H9 (cell line): ENCODE measurements around the gene TMEM184B. TPM values are rescaled to one million over a fixed set of nuclear protein-coding genes. Genes with fewer than 3 reads are reported as not detected.

Experiments
- DNase-seq: peaks from one replicate; pipeline ENCODE4 v3.0.0-alpha.2; 2017
- H2AFZ ChIP-seq: one replicate; pipeline ENCODE4 v1.6.1; 2013; ENCODE audit warnings: mild to moderate bottlenecking, low read length, control low read depth, moderate library complexity
- H2AK5ac ChIP-seq: 2 replicates; pipeline ENCODE4 v1.6.1; 2013; ENCODE audit warnings: low read length, control low read depth, mixed read lengths; ENCODE audit not compliant: insufficient read length
- H2BK120ac ChIP-seq: one replicate; pipeline ENCODE4 v1.6.1; 2013; ENCODE audit warnings: low read depth, mild to moderate bottlenecking, low read length, control low read depth, inconsistent platforms; ENCODE audit not compliant: poor library complexity, severe bottlenecking
- H2BK12ac ChIP-seq: 2 replicates; pipeline ENCODE4 v1.6.1; 2013; ENCODE audit warnings: low read length, control low read depth, mixed read lengths, low read depth; ENCODE audit not compliant: insufficient read length
- H2BK15ac ChIP-seq: 2 replicates; pipeline ENCODE4 v1.6.1; 2013; ENCODE audit warnings: low read depth, low read length, control low read depth
- H2BK20ac ChIP-seq: one replicate; pipeline ENCODE4 v1.6.1; 2013; ENCODE audit warnings: low read depth, mild to moderate bottlenecking, low read length, control low read depth, inconsistent platforms; ENCODE audit not compliant: poor library complexity, severe bottlenecking
- H2BK5ac ChIP-seq: 2 replicates; pipeline ENCODE4 v1.6.1; 2013; ENCODE audit warnings: low read length, control low read depth, mixed read lengths; ENCODE audit not compliant: insufficient read length
- H3K14ac ChIP-seq: 2 replicates; pipeline ENCODE4 v1.6.1; 2013; ENCODE audit warnings: low read length, control low read depth; ENCODE audit not compliant: insufficient read depth
- H3K18ac ChIP-seq: 2 replicates; pipeline ENCODE4 v1.6.1; 2013; ENCODE audit warnings: low read depth, mild to moderate bottlenecking, mixed read lengths, low read length, control low read depth; ENCODE audit not compliant: insufficient read length
- H3K23ac ChIP-seq: 2 replicates; pipeline ENCODE4 v1.6.1; 2013; ENCODE audit warnings: low read length, control low read depth, mixed read lengths, low read depth; ENCODE audit not compliant: insufficient read length
- H3K23me2 ChIP-seq: 2 replicates; pipeline ENCODE4 v1.6.1; 2013; ENCODE audit warnings: low read depth, mild to moderate bottlenecking, mixed read lengths, low read length, control low read depth; ENCODE audit not compliant: insufficient read length, poor library complexity, severe bottlenecking
- H3K27ac ChIP-seq: 2 replicates; pipeline ENCODE4 v1.5.1; 2013; ENCODE audit warnings: low read length, control low read depth, mixed read lengths, low read depth; ENCODE audit not compliant: insufficient read length
- H3K27me3 ChIP-seq: 2 replicates; pipeline ENCODE4 v1.6.1; 2013; ENCODE audit warnings: low read length, control low read depth, inconsistent platforms; ENCODE audit not compliant: insufficient read depth
- H3K4ac ChIP-seq: 2 replicates; pipeline ENCODE4 v1.6.1; 2013; ENCODE audit warnings: low read depth, mild to moderate bottlenecking, control low read depth, inconsistent platforms, low read length, moderate library complexity
- H3K4me1 ChIP-seq: 2 replicates; pipeline ENCODE4 v1.6.1; 2013; ENCODE audit warnings: low read length, control low read depth, inconsistent platforms; ENCODE audit not compliant: insufficient read depth
- H3K4me2 ChIP-seq: 2 replicates; pipeline ENCODE4 v1.6.1; 2013; ENCODE audit warnings: low read length, control low read depth, mixed read lengths; ENCODE audit not compliant: insufficient read length, insufficient read depth
- H3K56ac ChIP-seq: 2 replicates; pipeline ENCODE4 v1.6.1; 2013; ENCODE audit warnings: low read depth, mild to moderate bottlenecking, mixed read lengths, low read length, control low read depth; ENCODE audit not compliant: insufficient read length
- H3K79me1 ChIP-seq: 2 replicates; pipeline ENCODE4 v1.6.1; 2013; ENCODE audit warnings: low read depth, mild to moderate bottlenecking, moderate library complexity, low read length, control low read depth, inconsistent platforms; ENCODE audit not compliant: insufficient read depth, poor library complexity, severe bottlenecking
- H3K79me2 ChIP-seq: 2 replicates; pipeline ENCODE4 v1.6.1; 2013; ENCODE audit warnings: low read length, control low read depth, inconsistent platforms; ENCODE audit not compliant: insufficient read depth
- H3K9ac ChIP-seq: 2 replicates; pipeline ENCODE4 v1.6.1; 2013; ENCODE audit warnings: low read length, control low read depth, mixed read lengths; ENCODE audit not compliant: insufficient read length; ENCODE audit errors: extremely low read depth
- H3K9me3 ChIP-seq: one replicate; pipeline ENCODE4 v1.6.1; 2013; ENCODE audit warnings: low read depth, low read length, inconsistent platforms; ENCODE audit not compliant: control insufficient read depth
- H3T11ph ChIP-seq: one replicate; pipeline ENCODE4 v1.6.1; 2013; ENCODE audit warnings: mild to moderate bottlenecking, low read length, control low read depth, inconsistent platforms
- H4K20me1 ChIP-seq: one replicate; pipeline ENCODE4 v1.6.1; 2013; ENCODE audit not compliant: control insufficient read depth, insufficient read length, insufficient read depth
- H4K5ac ChIP-seq: 2 replicates; pipeline ENCODE4 v1.6.1; 2013; ENCODE audit warnings: low read depth, mild to moderate bottlenecking, mixed read lengths, low read length, control low read depth; ENCODE audit not compliant: insufficient read length
- H4K8ac ChIP-seq: replicated peaks from 2 replicates; pipeline ENCODE4 v1.6.1; 2013; ENCODE audit warnings: low read length, control low read depth, mixed read lengths, low read depth; ENCODE audit not compliant: insufficient read length
- H4K91ac ChIP-seq: 2 replicates; pipeline ENCODE4 v1.6.1; 2013; ENCODE audit warnings: low read depth, mild to moderate bottlenecking, moderate library complexity, mixed read lengths, low read length, control low read depth; ENCODE audit not compliant: insufficient read length
- H3K27ac Mint-ChIP-seq, 3 experiments: 2 replicates in 2 of 3; 3 replicates in 1 of 3; pipeline ENCODE4 v1.8.0; 2020 to 2021; ENCODE audit warnings: mixed read lengths in 3 of 3, mild to moderate bottlenecking in 1 of 3, moderate library complexity in 1 of 3
- H3K27me3 Mint-ChIP-seq: 2 replicates; pipeline ENCODE4 v1.8.0; 2021; ENCODE audit warnings: low read depth, mild to moderate bottlenecking, moderate library complexity, mixed read lengths
- H3K36me3 Mint-ChIP-seq, 3 experiments: 2 replicates in 2 of 3; 3 replicates in 1 of 3; pipeline ENCODE4 v1.8.0; 2020 to 2021; ENCODE audit warnings: low read depth in 3 of 3, mixed read lengths in 3 of 3; ENCODE audit not compliant: insufficient read depth in 1 of 3
- H3K4me1 Mint-ChIP-seq, 2 experiments: 2 replicates each; pipeline ENCODE4 v1.8.0; 2020; ENCODE audit warnings: mixed read lengths in 2 of 2
- H3K4me3 Mint-ChIP-seq, 2 experiments: 2 replicates in 1 of 2; 3 replicates in 1 of 2; pipeline ENCODE4 v1.8.0; 2020 to 2021; ENCODE audit warnings: mild to moderate bottlenecking in 2 of 2, mixed read lengths in 2 of 2, moderate library complexity in 1 of 2
- H3K9me3 Mint-ChIP-seq, 2 experiments: 2 replicates in 1 of 2; 3 replicates in 1 of 2; pipeline ENCODE4 v1.8.0; 2020; ENCODE audit warnings: mild to moderate bottlenecking in 2 of 2, mixed read lengths in 2 of 2, moderate library complexity in 1 of 2
- WGBS: extraction: QIAGEN DNeasy Blood & Tissue Kit; methylation state at CpG from one replicate; pipeline ENCODE4 v1.1.7; 2013; ENCODE audit warnings: missing lambda C conversion rate, low lambda C conversion rate, mixed read lengths; ENCODE audit not compliant: insufficient read length; ENCODE audit errors: extremely low coverage; 5-methylcytosine and 5-hydroxymethylcytosine counted together
- total RNA-seq: library from RNA; stranded (reverse); gene quantifications from 2 replicates; pipeline ENCODE4 v1.2.1, GENCODE V29; 2021
- TF ChIP-seq, protein P1 (sequence below): fragments of 200-600 bp; sonication (generic); conservative IDR thresholded peaks from 3 replicates; pipeline ENCODE4 v1.8.0; 2021; ENCODE audit warnings: antibody characterized with exemption, mild to moderate bottlenecking

TMEM184B gene
- total RNA-seq, 1 experiment from 2014 or later, result 58.5 TPM

- H2BK120ac ChIP-seq, result no peak overlapping the region
- no peaks in the 10 kb centered on the region; the same call in 1 of the 2 replicates for H3K27me3 Mint-ChIP-seq
- no peaks in the 10 kb centered on the region for H3K23me2 ChIP-seq
- no peak for DNase-seq
- no peak overlapping the region for H4K5ac ChIP-seq
- H3K4ac ChIP-seq, result no peak overlapping the region
- no peak overlapping the region for H4K8ac ChIP-seq
- no peak overlapping the region for H2AFZ ChIP-seq
- H3K79me2 ChIP-seq, result no peaks in the 10 kb centered on the region
- H3K36me3 Mint-ChIP-seq, result peaks cover 6 to 65% (median 58%) of the 10 kb centered on the region in 3 experiments; a peak in 6 of 7 replicates
- no peak overlapping the region for H4K91ac ChIP-seq
- no peaks in the 10 kb centered on the region for H3K79me1 ChIP-seq
- H2BK15ac ChIP-seq, result no peak overlapping the region
- H2BK12ac ChIP-seq, result no peak overlapping the region
- H3K4me1 Mint-ChIP-seq, result peaks cover 0 to 3% of the 10 kb centered on the region in 2 experiments; a peak in 1 of 4 replicates
- no peaks in the 10 kb centered on the region for H3K9me3 Mint-ChIP-seq
- no peaks in the 10 kb centered on the region for H3K4me1 ChIP-seq
- no peak overlapping the region for H3T11ph ChIP-seq
- H2BK20ac ChIP-seq, result no peak overlapping the region
- no CpG with 5 or more reads among the region's 14 CpGs for WGBS
- no peaks in the 10 kb centered on the region for H3K27me3 ChIP-seq
- TF ChIP-seq, protein P1, sequence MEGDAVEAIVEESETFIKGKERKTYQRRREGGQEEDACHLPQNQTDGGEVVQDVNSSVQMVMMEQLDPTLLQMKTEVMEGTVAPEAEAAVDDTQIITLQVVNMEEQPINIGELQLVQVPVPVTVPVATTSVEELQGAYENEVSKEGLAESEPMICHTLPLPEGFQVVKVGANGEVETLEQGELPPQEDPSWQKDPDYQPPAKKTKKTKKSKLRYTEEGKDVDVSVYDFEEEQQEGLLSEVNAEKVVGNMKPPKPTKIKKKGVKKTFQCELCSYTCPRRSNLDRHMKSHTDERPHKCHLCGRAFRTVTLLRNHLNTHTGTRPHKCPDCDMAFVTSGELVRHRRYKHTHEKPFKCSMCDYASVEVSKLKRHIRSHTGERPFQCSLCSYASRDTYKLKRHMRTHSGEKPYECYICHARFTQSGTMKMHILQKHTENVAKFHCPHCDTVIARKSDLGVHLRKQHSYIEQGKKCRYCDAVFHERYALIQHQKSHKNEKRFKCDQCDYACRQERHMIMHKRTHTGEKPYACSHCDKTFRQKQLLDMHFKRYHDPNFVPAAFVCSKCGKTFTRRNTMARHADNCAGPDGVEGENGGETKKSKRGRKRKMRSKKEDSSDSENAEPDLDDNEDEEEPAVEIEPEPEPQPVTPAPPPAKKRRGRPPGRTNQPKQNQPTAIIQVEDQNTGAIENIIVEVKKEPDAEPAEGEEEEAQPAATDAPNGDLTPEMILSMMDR, result no peak
- no peak overlapping the region for H3K23ac ChIP-seq
- H4K20me1 ChIP-seq, result no peaks in the 10 kb centered on the region
- H3K14ac ChIP-seq, result no peak overlapping the region
- H3K9me3 ChIP-seq, result no peaks in the 10 kb centered on the region
- H3K4me2 ChIP-seq, result no peak overlapping the region
- no peak overlapping the region for H3K18ac ChIP-seq
- H3K9ac ChIP-seq, result no peak overlapping the region
- H3K27ac Mint-ChIP-seq, result peak overlapping the region in 1 of 3 experiments; percentile 29; a peak in 2 of 7 replicates
- H2AK5ac ChIP-seq, result no peak overlapping the region
- H3K4me3 Mint-ChIP-seq, result no peak overlapping the region
- no peak overlapping the region for H2BK5ac ChIP-seq
- H3K56ac ChIP-seq, result no peak overlapping the region
- no peak overlapping the region for H3K27ac ChIP-seq
Measured at GRCh38 chr22:38228873-38229740, 43.7 kb downstream of the TMEM184B start.
